GM10266 (cell line): ENCODE results near the gene ADK.

Source experiments
- DNase-seq: peaks from one replicate; pipeline ENCODE4 v3.0.0; 2012; ENCODE audit errors: extremely low spot score
- CTCF ChIP-seq: IDR thresholded peaks from 2 replicates; pipeline ENCODE4 v1.5.1; 2012; ENCODE audit warnings: mild to moderate bottlenecking, low read depth; ENCODE audit not compliant: control insufficient read depth, insufficient read depth; ENCODE audit errors: missing control alignments

Gene ADK

DNA sequence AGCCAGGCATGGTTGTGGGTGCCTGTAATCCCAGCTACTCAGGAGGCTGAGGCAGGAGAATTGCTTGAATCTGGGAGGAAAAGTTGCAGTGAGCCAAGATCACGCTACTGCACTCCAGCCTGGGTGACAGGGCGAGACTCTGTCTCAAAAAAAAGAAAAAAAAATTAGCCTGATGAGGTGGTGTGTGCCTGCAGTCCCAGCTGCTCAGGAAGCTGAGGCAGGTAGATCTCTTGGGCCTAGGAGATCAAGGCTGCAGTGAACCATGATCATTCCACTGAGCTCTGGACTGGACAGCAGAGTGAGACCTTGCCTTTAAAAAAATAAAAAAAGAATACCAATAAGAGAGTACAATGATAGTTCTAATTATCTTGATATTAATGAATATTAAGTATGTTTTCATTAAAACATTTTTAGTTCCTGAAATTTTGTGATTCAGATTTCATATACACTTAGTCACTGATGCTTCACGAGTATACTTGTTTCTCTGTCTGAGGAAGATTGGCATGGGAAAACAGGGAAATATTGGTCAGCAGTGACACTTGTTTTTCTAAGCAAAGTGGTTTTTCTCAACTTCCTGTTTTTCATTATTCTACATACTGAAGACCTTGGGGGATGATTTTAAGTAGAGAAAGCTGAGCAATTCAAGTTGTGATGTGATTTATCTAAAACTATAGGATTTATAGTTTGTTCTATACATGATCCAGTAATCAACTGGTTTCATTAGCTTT lies 76.8 kb downstream of the ADK start:
- no peak for TF ChIP-seq CTCF
- no peak for DNase-seq

- DNase-seq, result no peak
- no peak for TF ChIP-seq CTCF
Measured at GRCh38 chr10:74231375-74231774, 80.4 kb downstream of the ADK start.

DNA sequence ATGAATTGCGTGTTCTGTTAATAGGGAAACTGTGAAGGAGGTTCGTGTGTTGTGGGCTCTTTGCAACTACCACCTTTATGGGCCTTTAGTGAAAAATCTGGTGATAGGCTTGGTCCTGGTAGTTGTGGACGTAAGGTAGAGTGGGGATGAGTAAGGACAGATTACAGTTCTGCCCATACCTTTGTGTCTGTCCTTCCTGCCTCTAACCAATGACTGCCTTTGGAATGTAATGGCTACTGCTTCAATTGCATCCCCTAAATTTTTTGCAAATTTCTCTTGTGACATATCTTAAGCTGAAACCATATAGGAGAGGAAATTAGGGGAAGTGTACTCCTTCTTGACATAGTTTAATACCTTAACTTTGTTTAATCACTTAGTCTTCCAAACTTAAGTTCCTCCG lies 82.3 kb downstream of the ADK start:
- no peak for TF ChIP-seq CTCF
- no peak for DNase-seq

DNA sequence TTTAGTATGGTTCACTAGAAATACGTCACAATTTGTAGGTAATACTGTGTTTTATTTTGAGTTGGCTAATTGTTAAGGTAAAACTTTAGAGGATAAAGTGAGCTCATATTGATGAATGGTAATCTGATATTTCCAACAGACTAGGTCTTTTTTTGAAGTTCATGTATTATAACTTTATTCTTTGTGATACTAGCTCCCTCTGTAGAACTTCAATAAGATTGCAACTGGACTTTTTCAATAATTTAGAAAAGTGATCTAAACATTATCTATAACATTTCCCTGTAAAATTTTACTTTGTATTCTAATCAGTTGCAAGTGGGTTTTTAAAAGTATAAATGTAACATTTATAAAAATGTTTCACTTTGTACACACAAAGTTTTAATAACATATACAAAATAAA lies 83.5 kb downstream of the ADK start:
- TF ChIP-seq CTCF, result peak; percentile 32
- DNase-seq, result no peak

DNA sequence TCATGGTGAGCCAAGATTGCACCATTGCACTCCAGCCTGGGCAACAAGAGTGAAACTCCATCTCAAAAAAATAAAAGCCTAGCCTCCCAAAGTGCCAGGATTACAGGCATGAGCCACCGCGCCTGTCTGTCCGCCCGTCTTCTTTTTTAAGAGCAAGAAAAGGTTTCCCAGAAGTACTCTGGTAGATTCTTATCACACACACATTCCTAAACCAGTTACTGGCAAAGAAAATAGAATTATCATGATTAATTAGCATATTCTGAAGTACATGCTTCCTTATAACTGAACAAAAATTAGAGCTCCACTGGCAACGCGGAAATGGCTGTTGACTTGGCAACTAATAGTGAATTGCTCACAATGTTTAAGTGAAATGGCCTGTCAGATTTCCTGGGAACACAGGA lies 87.0 kb downstream of the ADK start:
- no peak for TF ChIP-seq CTCF
- DNase-seq, result no peak

GRCh38 chr10:74238516-74238915 lies 87.5 kb downstream of the ADK start:
- TF ChIP-seq CTCF, result no peak
- DNase-seq, result no peak

DNA sequence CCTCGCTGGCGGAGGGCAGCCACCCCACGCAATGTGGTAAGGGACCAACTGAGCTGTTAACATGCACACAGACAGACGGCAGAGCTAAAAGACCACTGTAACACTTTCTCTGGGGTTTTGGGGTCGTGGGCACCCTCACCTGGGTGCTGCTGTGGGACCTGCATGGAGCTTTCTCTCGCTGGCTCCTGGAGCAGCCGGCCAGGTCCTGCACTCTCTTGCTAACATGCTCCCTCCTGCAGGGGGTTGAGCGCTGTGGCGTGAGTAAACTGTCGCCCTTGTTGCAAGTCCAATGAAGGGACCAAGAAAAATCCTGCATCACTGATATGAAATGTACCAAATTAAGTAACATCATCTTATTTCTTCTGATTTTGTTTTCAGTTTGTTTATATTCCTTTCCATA lies 92.0 kb downstream of the ADK start:
- no peak for DNase-seq
- no peak for TF ChIP-seq CTCF
